Stomach (tissue), 4 donors: ENCODE results near the gene MLLT11.

ENCODE experiments used
- CTCF ChIP-seq, 7 experiments: fragments of 450-650 bp in 4 of 7; fragments of 200-600 bp in 3 of 7; sonication (generic) in 3 of 7; IDR thresholded peaks; one replicate each; pipeline ENCODE4 v1.5.1; 2016 to 2019; ENCODE audit warnings: antibody characterized with exemption in 7 of 7, control low read depth in 2 of 7, mild to moderate bottlenecking in 1 of 7
- POLR2AphosphoS5 ChIP-seq, 3 donors: sonication (generic); formaldehyde crosslinking; IDR thresholded peaks; one replicate each; pipeline ENCODE4 v1.6.1; 2016; ENCODE audit warnings: antibody characterized with exemption in 3 of 3

- TF ChIP-seq CTCF (IDR thresholded peaks at IDR 0.05): no peak
- no peak for TF ChIP-seq POLR2AphosphoS5 (IDR thresholded peaks at IDR 0.05)
Measured at GRCh38 chr1:151043163-151043562, 17.0 kb upstream of the MLLT11 start.
